Measurements from ENCODE around the gene OR4C45.

GRCh38 chr11:50075856-50076255 is 43.2 kb downstream of the OR4C45 start:
- no peak for TF ChIP-seq CTCF (IDR thresholded peaks at IDR 0.05)
- TF ChIP-seq ZFX (IDR thresholded peaks at IDR 0.05; ENCODE audit: borderline replicate concordance) = no peak

All from 22Rv1 (cell line).